ENCODE results near the gene AK9.
"Not testable (repeated sequence)": the region's sequence is repeated elsewhere in the genome, so short reads cannot be mapped to it uniquely, and the experiment has no call there.

Gene AK9

DNA sequence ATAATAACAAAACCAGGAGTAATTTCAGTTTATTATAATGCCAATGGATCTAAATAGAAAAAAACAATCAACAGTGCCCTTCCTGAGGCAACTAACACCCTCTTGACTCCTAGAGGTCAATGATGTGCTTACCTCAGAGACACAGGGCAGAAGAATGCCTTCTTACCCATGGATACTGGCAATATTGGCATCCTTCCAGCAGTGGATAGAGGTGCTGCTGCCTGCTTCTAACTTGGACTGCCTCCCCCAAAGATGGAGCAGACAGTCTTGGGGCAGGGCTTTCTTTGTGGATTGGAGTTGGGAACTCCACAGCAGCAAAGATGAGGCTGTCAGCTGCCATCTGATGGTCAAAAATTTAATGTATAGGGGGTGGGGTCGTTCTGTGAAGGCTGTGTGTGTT lies 78.7 kb downstream of the AK9 start:
- DNase-seq: no peak

DNA sequence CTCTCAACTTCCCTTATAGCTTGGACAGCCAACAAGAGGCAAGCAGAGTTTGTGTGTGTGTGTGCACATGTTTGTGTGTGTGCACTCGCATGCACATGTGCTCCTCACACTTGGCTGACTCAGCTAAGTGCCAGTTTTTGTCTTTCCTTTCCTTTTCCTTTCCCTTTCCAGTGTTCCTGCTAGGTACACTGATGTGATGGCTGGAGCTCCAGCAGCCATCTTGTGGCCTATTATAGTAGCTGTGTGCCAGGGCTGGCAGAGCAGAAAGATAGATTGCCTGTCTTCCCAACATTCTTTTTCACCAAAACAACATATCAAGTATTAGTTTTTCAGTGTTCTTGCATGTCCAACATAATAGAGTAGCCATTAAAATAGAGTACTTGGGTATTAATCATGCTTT lies 79.5 kb downstream of the AK9 start:
- DNase-seq: no peak

DNA sequence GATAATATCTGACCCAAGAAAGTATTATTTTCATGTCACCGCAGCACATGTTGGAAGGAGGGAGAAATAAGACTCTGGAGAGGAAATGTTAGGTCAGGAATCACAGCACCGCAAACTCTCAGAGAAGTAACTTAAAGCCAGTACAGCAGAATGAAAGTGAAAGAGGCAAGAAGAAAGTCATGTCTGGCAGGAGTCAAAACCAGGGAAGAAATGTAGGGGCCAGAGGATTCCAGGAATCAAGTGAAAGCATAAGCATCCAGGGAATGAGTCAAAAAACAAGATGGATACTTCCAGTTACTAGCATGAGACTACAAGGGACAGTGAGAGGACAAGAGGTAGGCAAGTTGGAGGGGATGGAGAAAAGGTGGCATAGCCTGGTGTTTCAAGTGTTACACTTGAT lies 80.4 kb downstream of the AK9 start:
- no peak for DNase-seq

DNA sequence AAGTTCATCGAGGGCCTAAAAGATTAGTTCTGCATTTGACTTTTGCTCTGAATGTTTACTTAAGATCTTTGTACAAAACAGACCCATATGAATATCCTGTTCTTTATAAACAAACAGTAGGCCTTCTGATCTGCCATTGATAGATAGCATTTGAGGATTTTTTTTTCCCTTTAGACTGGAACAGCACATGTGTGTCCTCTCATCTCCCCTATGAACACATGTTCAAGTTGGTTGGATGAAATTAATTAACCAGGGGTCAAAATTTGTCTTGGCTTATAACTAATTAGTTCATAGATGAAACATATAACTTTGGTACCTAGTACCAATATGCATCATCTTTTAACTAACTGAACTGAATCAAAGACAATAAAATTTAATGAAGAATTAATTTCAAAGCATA lies 81.3 kb downstream of the AK9 start:
- DNase-seq: no peak

DNA sequence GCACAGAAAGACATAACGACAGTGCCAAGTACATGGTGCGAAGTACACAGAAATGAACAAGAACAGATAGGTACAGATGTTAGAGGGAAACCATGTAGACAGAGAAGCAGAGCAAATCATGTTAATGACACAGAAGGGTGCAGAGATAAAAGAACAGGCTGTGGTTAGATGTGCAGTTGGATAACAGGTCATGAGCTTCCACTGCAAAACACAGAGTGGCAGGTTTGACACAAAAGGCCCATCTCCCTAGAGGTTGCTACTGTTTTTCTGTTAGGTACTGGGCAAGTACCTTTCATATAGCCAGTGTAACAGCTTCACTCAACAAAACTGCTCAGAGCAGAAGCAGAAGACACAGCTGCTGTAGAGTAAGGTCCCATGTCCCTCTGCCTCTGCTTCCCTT lies 84.6 kb downstream of the AK9 start:
- DNase-seq: no peak

DNA sequence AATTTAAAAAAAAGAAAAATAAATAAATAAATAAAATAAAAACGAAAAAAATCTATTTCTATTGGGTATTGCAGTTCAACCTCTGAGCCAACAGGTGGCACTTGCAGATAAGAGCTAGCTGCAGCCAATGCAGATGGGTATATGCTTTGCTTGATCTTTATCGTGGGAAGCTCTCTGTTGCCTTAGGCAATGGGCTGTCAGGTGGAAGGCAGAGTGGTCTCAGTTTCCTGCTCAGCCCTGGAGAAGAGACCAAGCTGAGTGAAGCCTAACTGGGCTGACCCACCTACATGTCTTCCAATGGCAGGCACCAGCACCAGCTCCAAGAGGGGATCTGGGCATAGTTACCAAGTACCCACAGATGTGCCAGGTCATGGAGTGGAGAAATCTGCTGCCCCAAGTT lies 95.0 kb downstream of the AK9 start:
- no peak for DNase-seq

DNA sequence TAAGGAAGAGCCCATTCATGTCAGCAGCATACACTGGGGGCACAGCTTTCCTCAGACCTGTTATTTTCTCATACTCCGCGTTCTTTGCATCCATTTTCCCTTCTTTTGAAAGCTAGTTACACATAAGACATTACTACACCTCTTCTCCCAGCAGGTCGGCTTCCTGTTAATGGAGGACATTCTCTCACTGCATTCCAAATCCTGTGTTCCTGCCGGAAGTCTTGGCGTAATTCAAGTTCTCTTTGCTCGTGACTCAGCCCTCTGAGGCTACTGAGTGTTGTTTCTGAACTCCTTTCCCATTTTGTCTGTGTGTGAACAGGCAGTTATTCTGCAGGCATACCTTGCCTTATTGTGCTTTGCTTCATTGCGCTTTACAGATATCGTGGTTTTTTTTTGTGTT lies 110.5 kb downstream of the AK9 start:
- no peak for DNase-seq

DNA sequence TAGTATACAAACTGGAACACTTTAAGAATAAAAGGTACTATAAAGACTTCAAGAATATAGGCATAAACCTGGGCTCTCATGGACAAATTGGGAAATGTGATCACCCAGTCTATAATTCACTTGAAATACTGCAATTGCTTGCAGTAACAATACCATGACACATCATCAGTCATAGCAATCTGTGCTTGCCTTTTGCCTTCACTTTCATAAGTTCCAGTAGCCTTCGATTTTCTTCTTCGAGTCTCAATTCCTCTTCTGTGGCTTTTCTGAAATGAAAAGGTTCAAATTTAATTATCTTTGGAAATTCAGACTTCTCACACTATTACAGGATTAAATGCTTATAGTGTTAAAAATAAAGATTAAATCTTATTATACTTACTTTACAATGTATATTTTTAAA lies 111.6 kb downstream of the AK9 start:
- DNase-seq: no peak

DNA sequence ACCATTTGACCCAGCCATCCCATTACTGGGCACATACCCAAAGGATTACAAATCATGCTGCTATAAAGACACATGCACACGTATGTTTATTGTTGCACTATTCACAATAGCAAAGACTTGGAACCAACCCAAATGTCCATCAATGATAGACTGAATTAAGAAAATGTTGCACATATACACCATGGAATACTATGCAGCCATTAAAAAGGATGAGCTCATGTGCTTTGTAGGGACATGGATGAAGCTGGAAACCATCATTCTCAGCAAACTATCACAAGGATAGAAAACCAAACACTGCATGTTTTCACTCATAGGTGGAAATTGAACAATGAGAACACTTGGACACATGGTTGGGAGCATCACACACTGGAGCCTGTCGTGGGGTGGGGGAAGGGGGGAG lies 121.1 kb downstream of the AK9 start:
- not testable (repeated sequence) for DNase-seq

DNA sequence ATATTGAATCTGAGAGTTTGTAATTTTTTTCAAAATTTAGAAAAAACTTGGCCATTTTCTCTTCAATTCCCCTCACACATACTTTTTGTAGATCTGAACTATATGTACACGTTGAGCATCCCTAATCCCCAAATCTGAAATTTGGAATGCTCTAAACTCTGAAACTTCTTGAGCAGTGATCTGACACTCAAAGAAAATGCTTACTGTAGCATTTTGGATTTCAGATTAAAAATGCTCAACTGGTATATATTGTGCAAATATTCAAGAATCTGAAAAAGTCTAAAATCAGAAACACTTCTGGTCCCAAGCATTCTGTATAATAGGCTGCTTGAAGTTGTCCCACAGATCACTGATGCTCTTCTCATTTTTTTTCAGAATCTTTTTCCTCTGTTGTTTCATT lies 129.2 kb downstream of the AK9 start:
- DNase-seq: no peak

DNA sequence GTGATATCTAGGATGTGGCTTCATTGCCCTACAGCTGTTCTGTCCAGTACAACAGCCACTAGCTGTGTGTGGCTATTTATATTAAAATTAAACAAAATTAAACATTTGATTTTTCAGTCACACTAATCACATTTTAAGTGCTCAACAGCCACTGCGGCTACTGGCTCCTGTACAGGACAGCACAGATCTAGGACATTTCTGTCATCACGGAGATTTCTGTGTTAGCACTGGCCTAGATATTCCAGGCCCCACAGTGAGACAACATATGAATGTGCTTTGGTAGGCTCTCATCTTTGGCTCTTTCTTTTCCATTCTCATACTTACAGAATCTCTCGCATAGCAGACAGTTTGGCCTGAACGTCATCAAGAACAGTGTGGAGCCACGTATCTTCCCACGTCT lies 159.6 kb downstream of the AK9 start:
- no peak for DNase-seq

DNA sequence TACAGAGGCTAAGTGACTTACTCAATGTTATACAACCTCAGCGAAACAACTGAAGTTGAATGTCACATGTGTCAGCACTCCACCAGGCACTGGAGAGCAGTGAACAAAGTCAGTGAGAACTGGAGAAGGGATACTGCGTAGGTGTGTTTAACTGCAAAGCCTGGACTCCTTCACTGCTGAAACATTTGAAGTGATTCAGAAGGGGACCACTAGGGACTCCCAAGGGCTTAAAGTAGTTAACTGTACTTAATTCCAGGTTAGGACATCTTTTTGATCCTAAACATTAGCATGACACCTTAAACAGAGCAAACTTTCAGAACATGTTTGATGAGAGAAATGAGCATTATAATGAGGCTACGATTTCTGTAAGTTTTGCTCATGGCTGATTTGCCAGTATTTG lies 163.0 kb downstream of the AK9 start:
- DNase-seq: no peak

DNA sequence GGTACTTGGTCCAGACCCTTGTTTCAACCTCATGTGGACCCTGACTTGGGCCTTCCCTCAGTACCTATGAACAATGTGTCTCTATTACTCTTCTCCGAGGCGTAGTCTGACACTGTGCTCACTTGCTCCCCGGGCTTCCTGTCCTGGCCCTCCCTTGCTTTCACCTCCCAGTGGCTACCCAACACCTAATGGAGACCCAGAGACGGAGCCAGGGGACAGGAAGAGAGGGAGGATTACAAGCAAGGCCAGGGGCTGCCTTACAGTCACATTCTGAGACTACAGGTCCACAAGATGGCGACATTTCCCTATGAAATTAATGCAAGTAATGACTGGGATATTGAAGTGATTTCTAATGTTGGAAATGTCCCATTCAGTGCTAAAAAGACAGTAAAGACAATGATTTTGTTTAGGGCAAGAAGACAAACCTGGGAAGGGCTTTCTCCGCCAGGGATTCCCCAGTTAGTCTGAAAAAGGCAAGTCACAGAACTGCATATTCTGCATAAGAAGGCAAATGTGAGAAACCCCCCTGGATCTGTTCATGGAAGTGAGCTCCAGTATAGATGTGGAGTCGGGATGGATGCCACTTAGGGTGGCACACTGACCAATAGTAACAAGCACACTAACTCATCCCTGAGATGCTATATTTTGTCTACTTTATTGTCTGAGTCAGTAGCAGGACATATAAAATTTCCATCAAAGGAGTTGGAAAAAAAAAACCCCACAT lies 163.9 kb downstream of the AK9 start:
- peak; percentile 52 for DNase-seq

DNA sequence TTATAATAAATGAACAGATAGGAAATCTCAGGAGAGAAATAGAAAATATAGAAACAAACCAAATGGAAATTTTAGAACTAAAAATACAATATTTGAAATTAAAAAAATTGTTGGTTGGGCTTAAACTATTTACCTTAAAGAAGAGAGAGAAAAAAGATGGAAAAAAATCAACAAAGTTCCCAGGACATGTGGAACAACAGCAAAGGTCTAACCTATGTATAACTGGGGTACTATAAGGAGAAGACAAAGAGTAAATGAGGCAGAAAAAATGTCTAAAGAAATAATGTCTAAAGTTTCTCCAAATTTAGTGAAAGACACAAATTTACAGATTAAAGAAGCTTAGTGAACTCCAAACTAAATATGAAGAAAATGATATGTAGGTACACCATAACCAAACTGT lies 166.9 kb downstream of the AK9 start:
- no peak for DNase-seq

DNA sequence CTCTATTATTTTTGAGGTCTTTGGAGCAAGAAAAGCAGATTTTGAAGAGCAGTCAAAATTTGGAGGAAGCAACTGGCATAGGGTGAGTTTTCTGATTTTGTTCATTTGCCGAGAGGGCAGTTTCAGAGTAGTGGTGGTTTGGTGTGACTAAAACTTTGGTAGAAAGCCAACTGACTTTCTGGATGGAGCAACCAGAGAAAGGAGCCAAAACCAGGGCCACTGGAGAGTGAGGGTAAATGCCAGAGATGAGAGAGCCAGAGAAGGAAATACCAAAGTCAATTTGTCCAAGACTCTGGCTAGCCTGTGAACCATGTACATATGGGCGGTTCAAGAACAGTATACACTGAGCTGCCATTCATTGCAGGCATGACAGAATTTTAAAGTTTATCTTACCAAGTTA lies 167.5 kb downstream of the AK9 start:
- no peak for DNase-seq

DNA sequence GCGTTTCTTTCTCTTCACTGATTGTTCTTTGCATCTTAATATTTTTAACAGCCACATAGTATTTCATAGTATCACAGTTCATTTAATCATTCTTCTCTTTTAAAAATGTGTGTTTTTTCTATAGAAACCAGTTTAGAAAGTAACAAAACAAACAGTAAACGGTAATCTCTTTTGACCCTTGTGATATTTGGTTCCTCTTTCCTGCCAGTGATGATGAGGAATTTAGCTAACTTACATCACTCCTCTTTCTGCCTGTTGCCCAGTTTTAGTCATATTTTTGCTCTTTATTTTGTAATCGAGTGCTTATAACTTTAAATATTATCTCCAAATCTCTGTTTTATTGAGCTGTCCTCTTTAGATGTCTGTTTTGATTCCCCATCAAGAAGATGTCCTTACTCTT lies 169.9 kb downstream of the AK9 start:
- DNase-seq: no peak

DNA sequence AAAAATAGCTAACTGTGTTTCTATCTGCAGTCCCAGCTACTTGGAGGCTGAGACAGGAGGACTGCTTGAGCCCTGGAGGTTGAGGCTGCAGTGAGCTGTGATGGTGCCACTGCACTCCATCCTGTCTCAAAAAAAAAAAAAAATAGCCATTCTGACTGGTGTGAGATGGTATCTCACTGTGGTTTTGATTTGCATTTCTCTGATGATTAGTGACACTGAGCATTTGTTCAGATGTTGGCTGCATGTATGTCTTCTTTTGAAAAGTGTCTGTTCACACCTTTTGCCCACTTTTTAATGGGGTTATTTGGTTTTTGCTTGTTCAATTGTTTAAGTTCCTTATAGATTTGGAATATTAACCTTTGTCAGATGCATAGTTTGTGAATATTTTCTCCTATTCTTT lies 171.4 kb downstream of the AK9 start:
- not testable (repeated sequence) for DNase-seq

DNA sequence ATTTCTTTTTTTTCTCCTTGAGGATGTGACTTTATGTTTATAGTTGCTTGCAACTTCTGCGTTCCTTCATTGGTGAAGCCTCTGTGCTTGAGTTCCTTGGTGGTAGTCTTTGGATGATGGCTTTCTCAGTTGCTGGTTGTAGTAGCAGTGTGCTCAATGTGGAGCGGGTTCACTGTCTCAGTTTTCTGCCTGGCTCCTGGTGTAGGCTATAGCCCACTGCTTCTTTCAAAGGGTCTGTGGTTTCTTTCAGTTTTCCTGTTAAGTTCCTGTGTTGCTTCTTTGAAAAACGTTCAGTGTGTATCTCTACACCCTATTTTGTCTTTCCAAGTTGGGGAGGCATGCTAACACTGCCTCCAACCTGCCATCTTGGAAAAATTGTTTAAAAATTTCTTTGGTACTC lies 174.1 kb downstream of the AK9 start:
- DNase-seq: no peak

DNA sequence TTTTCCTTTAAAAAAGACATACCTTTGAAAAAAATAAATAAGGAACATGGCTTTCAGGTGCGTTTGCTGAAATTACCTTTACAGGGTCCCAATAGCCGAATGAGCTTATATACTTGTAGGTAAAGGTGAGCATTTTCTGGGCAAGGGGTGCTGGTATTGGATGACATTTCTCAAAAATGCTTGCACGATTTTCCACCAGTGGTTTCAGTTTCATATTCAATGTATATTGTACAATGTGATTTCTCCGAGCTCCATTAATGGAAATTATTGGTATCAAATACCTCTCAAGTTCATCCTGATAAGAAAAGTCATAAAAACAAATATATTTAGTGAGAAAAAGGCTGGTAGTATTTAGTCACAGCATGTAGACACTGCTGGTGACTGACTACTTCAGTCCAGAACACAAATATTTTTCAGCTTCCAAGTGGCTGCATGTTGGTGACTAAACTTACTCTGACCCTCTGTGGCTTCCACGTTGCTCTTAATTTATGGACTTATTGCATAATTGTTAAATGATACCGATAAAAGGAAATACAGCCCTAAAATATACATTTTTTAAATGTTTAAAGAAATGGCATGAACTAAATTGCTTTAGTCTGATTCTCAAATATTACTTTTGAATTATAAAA lies 175.1 kb downstream of the AK9 start:
- no peak for DNase-seq

DNA sequence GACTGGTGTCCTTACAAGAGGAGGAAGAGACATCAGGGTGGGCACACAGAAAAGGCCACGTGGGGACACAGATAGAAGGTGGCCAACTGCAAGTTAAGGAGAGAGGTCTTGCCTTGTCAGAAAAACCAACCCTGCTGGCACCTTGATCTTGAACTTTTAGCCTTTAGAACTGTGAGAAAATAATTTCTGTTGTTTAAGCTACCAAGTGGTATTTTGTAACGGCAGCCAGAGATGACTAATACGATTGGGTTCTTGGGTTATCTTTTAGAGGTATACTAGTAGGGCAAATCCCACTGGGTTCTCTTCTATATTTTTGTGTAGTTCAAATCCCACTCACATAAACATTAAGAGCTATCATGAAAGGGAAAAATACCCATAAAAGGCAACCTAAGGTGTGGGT lies 176.1 kb downstream of the AK9 start:
- no peak for DNase-seq

DNA sequence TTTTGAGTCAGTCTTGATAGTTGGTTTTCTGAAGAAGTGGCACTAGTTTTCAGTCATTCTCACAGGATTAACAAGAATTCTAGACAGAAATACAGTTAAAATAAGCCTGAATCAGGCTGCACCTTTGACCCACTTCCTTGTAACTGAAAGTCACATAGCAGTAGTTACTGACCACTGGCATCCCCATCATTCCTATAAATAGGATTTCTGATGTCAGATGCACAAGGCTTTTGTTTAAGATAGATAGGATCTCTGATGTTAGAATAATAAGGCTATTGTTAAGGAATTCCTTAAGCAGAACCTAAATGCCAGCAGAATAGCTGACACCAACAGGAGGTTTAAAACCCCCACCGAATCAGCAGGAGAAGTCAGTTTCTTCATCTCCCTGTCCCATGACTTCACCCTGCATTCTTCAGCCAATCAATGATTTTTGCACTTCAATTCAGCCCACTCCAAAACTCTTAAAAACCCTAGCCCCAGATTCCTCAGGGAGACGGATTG lies 177.4 kb downstream of the AK9 start:
- DNase-seq: no peak

DNA sequence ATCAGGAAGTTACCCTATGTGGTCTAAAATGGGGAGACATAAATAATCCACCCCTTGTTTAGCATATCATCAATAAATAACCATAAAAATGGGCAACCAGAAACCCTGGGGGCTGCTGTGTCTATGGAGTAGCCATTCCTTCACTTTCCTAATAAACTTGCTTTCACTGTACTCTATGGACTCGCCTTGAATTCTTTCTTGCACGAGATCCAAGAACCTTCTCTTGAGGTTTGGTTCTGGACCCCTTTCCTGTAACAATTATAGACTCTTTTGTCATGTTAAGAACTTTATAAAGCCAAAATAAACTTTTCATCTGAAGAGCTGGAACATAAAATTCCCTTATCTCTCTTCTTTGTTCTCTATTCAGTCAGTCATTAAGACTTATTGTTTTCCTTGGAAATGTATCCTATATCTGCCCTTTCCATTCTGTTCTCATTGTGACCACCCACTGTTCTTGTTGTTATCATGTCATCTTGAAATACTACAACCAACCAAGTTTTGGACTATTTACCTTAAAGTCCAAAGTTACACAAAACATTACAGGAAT lies 178.7 kb downstream of the AK9 start:
- no peak for DNase-seq

DNA sequence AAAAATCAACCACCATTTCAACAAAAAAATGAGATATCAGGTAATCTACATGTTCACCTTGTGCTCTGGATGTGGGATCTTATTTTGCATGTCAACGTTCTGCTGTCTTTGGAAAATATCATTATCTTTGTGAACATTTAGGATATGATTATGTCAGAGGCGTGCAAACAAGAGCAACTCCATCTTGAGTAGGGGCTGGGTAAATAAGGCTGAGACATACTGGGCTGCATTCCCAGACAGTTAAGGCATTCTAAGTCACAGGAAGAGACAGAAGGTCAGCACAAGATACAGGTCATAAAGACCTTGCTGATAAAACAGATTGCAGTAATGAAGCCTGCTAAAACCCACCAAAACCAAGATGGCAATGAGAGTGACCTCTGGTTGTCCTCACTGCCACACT lies 179.2 kb downstream of the AK9 start:
- DNase-seq: no peak

DNA sequence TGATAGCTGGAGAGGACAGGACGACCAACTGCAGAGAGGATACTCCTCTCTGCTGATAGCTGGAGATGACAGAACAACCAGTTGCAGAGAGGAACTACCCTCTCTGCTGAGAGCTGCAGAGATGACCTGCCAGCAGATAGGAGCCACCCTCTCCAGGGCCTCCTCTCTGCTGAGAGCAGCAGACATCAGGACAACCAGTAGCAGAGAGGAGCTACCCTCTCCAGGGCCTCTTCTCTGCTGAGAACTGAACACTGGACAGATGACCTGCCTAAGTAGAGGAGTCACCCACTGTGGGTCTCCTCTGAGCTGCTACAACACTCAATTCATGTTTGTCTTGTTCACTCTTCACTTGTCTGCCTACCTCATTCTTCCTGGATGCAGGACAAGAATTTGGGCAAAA lies 180.6 kb downstream of the AK9 start:
- DNase-seq: no peak
